ENCODE measurements around the gene NCK1.

DNA sequence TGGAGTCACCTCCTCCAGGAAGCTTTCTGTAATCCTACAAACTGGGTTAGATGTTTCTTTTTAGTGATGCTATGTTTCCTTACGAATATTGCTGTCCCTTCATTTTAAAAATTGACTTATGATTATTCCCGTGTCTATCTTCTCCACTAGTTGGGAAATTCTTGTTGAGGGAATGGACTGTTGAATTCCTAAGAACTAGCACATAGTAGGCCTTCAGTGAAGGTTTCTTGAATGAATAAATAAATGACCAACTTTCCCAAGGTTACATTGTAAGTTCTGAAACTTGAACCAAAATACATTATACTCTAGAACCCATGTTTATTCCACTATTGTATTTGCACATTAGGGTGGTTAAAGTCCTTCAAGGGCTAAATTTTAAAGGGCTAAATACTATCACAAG, 95.0 kb downstream of the NCK1 start:
- TF ChIP-seq, protein P1, sequence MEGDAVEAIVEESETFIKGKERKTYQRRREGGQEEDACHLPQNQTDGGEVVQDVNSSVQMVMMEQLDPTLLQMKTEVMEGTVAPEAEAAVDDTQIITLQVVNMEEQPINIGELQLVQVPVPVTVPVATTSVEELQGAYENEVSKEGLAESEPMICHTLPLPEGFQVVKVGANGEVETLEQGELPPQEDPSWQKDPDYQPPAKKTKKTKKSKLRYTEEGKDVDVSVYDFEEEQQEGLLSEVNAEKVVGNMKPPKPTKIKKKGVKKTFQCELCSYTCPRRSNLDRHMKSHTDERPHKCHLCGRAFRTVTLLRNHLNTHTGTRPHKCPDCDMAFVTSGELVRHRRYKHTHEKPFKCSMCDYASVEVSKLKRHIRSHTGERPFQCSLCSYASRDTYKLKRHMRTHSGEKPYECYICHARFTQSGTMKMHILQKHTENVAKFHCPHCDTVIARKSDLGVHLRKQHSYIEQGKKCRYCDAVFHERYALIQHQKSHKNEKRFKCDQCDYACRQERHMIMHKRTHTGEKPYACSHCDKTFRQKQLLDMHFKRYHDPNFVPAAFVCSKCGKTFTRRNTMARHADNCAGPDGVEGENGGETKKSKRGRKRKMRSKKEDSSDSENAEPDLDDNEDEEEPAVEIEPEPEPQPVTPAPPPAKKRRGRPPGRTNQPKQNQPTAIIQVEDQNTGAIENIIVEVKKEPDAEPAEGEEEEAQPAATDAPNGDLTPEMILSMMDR (IDR thresholded peaks at IDR 0.05): no peak
- no peak for TF ChIP-seq POLR2A (IDR thresholded peaks at IDR 0.05)
